ENCODE data around the gene PCDHGC3. TPM values are rescaled to one million over a fixed set of nuclear protein-coding genes. Genes with fewer than 3 reads are reported as not detected.

The PCDHGC3 gene
- total and polyA plus RNA-seq, 2 of the 8 experiments (the other 6 are each of a cell fraction or from before 2014, with no cell fraction given): 4.7 to 18.6 TPM

- WGBS, 2 experiments (ENCODE audit: extremely low coverage in 1 of 2, insufficient coverage in 1 of 2, insufficient read length in 1 of 2, insufficient replicate concordance in 2 of 2, low coverage in 1 of 2, low lambda C conversion rate in 2 of 2, missing lambda C conversion rate in 1 of 2): 3% methylated on average over 39 of the region's 39 CpGs; no CpG with 5 or more reads in 1 of the 2 experiments
- Histone ChIP-seq H3K18ac (ENCODE audit: extremely low read depth, low read length) (peak within 1 kb of the TSS; percentile 65; the same call in 1 of the 2 replicates), H3K27me3 (replicated peaks in 1 of 4; ENCODE audit: control insufficient read depth in 3 of 4, extremely low read depth in 1 of 4, insufficient read depth in 3 of 4, low read length in 3 of 4) (peaks cover 7 to 19% (median 16%) of the 10 kb centered on the region in 4 experiments), H3K14ac (ENCODE audit: insufficient read length) (no peak within 1 kb of the TSS), H4K20me1 (replicated peaks in 1 of 2; ENCODE audit: control insufficient read depth in 1 of 2, insufficient read depth in 2 of 2, low read length in 2 of 2) (peaks cover 13 to 18% of the 10 kb centered on the region in 2 experiments), H3K56ac (replicated peaks; ENCODE audit: insufficient read length, low read depth, low read length) (peak within 1 kb of the TSS; percentile 28), H2BK120ac (replicated peaks; ENCODE audit: low read depth, low read length) (no peak within 1 kb of the TSS), H2BK20ac (ENCODE audit: low read length) (no peak within 1 kb of the TSS), H3K4ac (replicated peaks; ENCODE audit: insufficient read length, low read depth, low read length) (no peak within 1 kb of the TSS), H3K9me3 (ENCODE audit: insufficient read depth in 2 of 2, low read depth in 1 of 2, low read length in 1 of 2) (no peaks in the 10 kb centered on the region), H4K5ac (ENCODE audit: insufficient read length, low read depth, low read length) (peak within 1 kb of the TSS; percentile 51), H2AFZ (ENCODE audit: low read length) (peak within 1 kb of the TSS; percentile 28; the same call in 1 of the 2 replicates), H3K23me2 (ENCODE audit: low read depth, low read length) (peaks cover 11% of the 10 kb centered on the region), H3K27ac (ENCODE audit: low read depth, low read length) (peak within 1 kb of the TSS; percentile 5; the same call in 1 of the 2 replicates), H3K79me1 (ENCODE audit: low read depth, low read length) (no peaks in the 10 kb centered on the region; the same call in 1 of the 2 replicates), H2BK15ac (ENCODE audit: low read length) (peak within 1 kb of the TSS; percentile 93), H3K36me3 (ENCODE audit: control insufficient read depth in 2 of 4, insufficient read depth in 4 of 4, low read length in 3 of 4) (no peaks in the 10 kb centered on the region), H2BK12ac (ENCODE audit: low read depth, low read length) (peak within 1 kb of the TSS; percentile 30; the same call in 1 of the 2 replicates), H3K23ac (ENCODE audit: insufficient read length) (no peak within 1 kb of the TSS), H3K4me1 (replicated peaks in 1 of 4; ENCODE audit: control insufficient read depth in 3 of 4, insufficient read depth in 4 of 4, low read length in 3 of 4) (peaks cover 5 to 20% (median 12%) of the 10 kb centered on the region in 4 experiments), H3K9ac (replicated peaks in 1 of 4; ENCODE audit: extremely low read depth in 1 of 4, low read depth in 3 of 4, low read length in 3 of 4) (peak within 1 kb of the TSS in 3 of 4 experiments; percentile 34 to 52 (median 49); a peak in 5 of 7 replicates), H3K79me2 (ENCODE audit: control insufficient read depth in 1 of 2, insufficient read depth in 2 of 2, low read length in 2 of 2) (peaks cover 0 to 3% of the 10 kb centered on the region in 2 experiments; a peak in 1 of 4 replicates), H3K4me3 (ENCODE audit: extremely low read depth in 1 of 4, insufficient read depth in 2 of 4, low read depth in 3 of 4, low read length in 4 of 4) (peak within 1 kb of the TSS; percentile 56 to 78 (median 69)), H2AK5ac (ENCODE audit: low read depth, low read length) (no peak within 1 kb of the TSS), H4K8ac (ENCODE audit: extremely low read depth, insufficient read depth, low read length) (peak within 1 kb of the TSS; percentile 63; the same call in 1 of the 2 replicates), H2BK5ac (ENCODE audit: low read depth, low read length) (no peak within 1 kb of the TSS; the same call in 1 of the 2 replicates), H4K91ac (replicated peaks; ENCODE audit: insufficient read length, low read length) (no peak within 1 kb of the TSS), H3K4me2 (ENCODE audit: insufficient read depth in 1 of 2, low read depth in 2 of 2, low read length in 2 of 2) (peak within 1 kb of the TSS; percentile 98)
- ChIA-PET POLR2A (ENCODE audit: partially characterized antibody) (interaction anchor here (1.0 to 3.5 kb wide), 8 partner anchors 9 to 76 kb away, joined by 3 to 25 read pairs (median 6); partner anchors contain the start of gene PCDHGC3), CTCF (ENCODE audit: partially characterized antibody) (interaction anchor here (0.6 to 14.3 kb wide), 19 partner anchors 8 to 645 kb away, joined by 3 to 164 read pairs (median 4); partner anchors contain the start of genes PCDHB10, PCDHGA10, PCDHGA11 and PCDHGA12)
- DNase-seq (ENCODE audit: low read depth in 1 of 2, low spot score in 2 of 2) (peak in 1 of 2 experiments; percentile 84), FAIRE-seq (peak; percentile 24)
- TF ChIP-seq POLR2A (IDR thresholded peaks at IDR 0.05; ENCODE audit: control extremely low read depth in 1 of 2, low read depth in 2 of 2, low read length in 2 of 2) (peak in 1 of 2 experiments; percentile 57; a peak in 1 of 3 replicates), SP1 (IDR thresholded peaks at IDR 0.05; ENCODE audit: low read depth, low read length) (0 out of 2 replicates have a peak, but pooled peaks have one; percentile 41), JUN (IDR thresholded peaks at IDR 0.05; ENCODE audit: low read depth, low read length) (no peak), GABPA (IDR thresholded peaks at IDR 0.05; ENCODE audit: borderline replicate concordance, insufficient read depth, low read length) (no peak), RAD21 (IDR thresholded peaks at IDR 0.05 in 1 of 2, conservative IDR thresholded peaks at IDR 0.05 in 1 of 2; ENCODE audit: low read depth in 2 of 2, low read length in 2 of 2) (peak in 1 of 2 experiments; percentile 10; a peak in 1 of 4 replicates), CTCF (IDR thresholded peaks at IDR 0.05; ENCODE audit: control extremely low read depth in 1 of 3, insufficient read depth in 1 of 3, low read depth in 1 of 3, low read length in 3 of 3) (peak in 1 of 3 experiments; percentile 5; a peak in 1 of 4 replicates), TAF7 (optimal IDR thresholded peaks at IDR 0.05; ENCODE audit: borderline replicate concordance, low read depth, low read length) (peak; percentile 22), CEBPB (IDR thresholded peaks at IDR 0.05; ENCODE audit: low read depth, low read length) (no peak)
Measured at GRCh38 chr5:141484641-141485311, 9.0 kb downstream of the PCDHGC3 start, which contains the start of gene PCDHGC4. Gene PCDHGC4 (plus strand): TSS chr5:141485030. CDS start chr5:141485174, 144 bp downstream.
